Activated T-cell treated with anti-CD3 and anti-CD28 coated beads, Interleukin-2, amount 50 U/mL, for 72 hours (primary cell): ENCODE measurements around the gene MYL4. TPM values are rescaled to one million over a fixed set of nuclear protein-coding genes. Genes with fewer than 3 reads are reported as not detected.
A peak's percentile ranks its signal among the peaks of the same experiment; 100 is the strongest.
"Not testable (repeated sequence)": the region's sequence is repeated elsewhere in the genome, so short reads cannot be mapped to it uniquely, and the experiment has no call there.

ENCODE experiments used
- ATAC-seq, 2 donors: fragments of 150-1000 bp; cut with Tn5 transposase; replicated peaks in 1 of 2; 2 replicates each; pipeline ENCODE4 v1.10.0; 2021; ENCODE audit warnings: moderate library complexity in 2 of 2, mild to moderate bottlenecking in 1 of 2
- DNase-seq, 2 donors: peaks; one replicate each; pipeline ENCODE4 v3.0.0; 2021 to 2022; ENCODE audit warnings: mixed read lengths in 1 of 2
- H3K27ac Mint-ChIP-seq: one replicate; pipeline ENCODE4 v1.8.0; 2022; ENCODE audit warnings: mild to moderate bottlenecking, moderate library complexity, mixed read lengths
- H3K27me3 Mint-ChIP-seq: one replicate; pipeline ENCODE4 v1.8.0; 2022; ENCODE audit warnings: low read depth, mixed read lengths
- H3K36me3 Mint-ChIP-seq, 2 donors: one replicate each; pipeline ENCODE4 v1.8.0; 2022; ENCODE audit warnings: mixed read lengths in 2 of 2, mild to moderate bottlenecking in 1 of 2; ENCODE audit not compliant: insufficient read depth in 2 of 2
- H3K4me1 Mint-ChIP-seq: one replicate; pipeline ENCODE4 v1.8.0; 2022; ENCODE audit warnings: low read depth, mixed read lengths
- H3K4me3 Mint-ChIP-seq, 2 donors: one replicate each; pipeline ENCODE4 v1.8.0; 2022; ENCODE audit warnings: mild to moderate bottlenecking in 2 of 2, mixed read lengths in 2 of 2, moderate library complexity in 2 of 2
- H3K9me3 Mint-ChIP-seq, 2 donors: one replicate each; pipeline ENCODE4 v1.8.0; 2022; ENCODE audit warnings: mixed read lengths in 2 of 2
- total RNA-seq, 2 donors: library from RNA; stranded (reverse); gene quantifications; one replicate each; pipeline ENCODE4 v1.2.3, GENCODE V29; 2022

MYL4 gene
- total RNA-seq, 2 donors from 2014 or later = not detected

DNA sequence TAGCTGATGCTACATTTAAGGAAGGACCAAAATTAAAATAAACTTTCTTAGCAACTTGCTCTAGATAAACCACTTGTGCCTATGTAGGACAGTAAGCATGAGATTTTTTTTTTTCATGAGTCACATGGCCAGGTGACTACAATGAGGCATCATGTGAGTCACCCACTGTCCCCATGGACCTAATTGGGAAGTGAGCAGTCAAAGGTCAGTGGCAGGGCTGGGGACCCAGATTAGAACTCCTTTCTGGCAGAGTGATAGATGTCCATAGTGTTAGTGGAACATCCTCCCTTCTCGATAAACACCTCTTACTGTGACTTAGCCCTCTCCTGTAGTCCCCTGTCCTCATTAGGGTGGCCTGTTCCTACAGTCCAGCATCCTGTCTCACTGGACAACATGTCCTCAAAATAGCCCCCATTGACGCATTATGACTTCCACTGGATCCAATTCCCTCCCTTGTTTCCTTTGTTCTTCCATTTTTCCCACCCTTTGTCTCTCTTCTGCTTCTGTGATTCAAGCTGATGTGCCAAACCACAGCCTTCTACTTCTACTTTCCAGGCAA lies 56.9 kb downstream of the MYL4 start:
- no peak overlapping the region for H3K27ac Mint-ChIP-seq
- H3K4me3 Mint-ChIP-seq = no peak overlapping the region
- peaks cover 12% of the 10 kb centered on the region for H3K27me3 Mint-ChIP-seq
- peaks cover 3 to 6% of the 10 kb centered on the region in 2 donors for H3K36me3 Mint-ChIP-seq
- no peaks in the 10 kb centered on the region for H3K4me1 Mint-ChIP-seq
- ATAC-seq (peak in 1 of 2 donors; percentile 65), DNase-seq (no peak)
- H3K9me3 Mint-ChIP-seq = peaks cover 5 to 9% of the 10 kb centered on the region in 2 donors

DNA sequence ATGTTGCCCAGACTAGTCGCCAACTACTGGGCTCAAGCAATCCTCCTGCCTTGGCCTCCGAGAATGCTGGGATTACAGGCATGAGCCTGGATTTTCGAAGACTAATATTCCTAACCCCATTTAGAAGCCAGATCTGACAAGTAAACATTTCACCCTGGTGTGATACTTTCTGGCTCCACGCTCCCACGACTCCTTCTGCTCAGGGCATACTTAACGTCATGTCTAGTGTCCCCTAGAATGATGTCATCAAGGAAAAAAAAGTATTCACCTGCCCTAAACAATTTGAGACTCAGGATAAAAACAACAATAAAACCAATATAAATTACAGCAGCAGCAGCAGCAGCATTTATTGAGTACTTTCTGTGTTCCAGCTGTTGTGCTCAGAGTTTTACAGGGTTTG lies 57.6 kb downstream of the MYL4 start:
- no peak overlapping the region for H3K4me3 Mint-ChIP-seq
- H3K27me3 Mint-ChIP-seq = peaks cover 12% of the 10 kb centered on the region
- DNase-seq (no peak), ATAC-seq (no peak)
- H3K9me3 Mint-ChIP-seq = peaks cover 5 to 9% of the 10 kb centered on the region in 2 donors
- no peaks in the 10 kb centered on the region for H3K4me1 Mint-ChIP-seq
- H3K27ac Mint-ChIP-seq = no peak overlapping the region
- peaks cover 3 to 6% of the 10 kb centered on the region in 2 donors for H3K36me3 Mint-ChIP-seq

DNA sequence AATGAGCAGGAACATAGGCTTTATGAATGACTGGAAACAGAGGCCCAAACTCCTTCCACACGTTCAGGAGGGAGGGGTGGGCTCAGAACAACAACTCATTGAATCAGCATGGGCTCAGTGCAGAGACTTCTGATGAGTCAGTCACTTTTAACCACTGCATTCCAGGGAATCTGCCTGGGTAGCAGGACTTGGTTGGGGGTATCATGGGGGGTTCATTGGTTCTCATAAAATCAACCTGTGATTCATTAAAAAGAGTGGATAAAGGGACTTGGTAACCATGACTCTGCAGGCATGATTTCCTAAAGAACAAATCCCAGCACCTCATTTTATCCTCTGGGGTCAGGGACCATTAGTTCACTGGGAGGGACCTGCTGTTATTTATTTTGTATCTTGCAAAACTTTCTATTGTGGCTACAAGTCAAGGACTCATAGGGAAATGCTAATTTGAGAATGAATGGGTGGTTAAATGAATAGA lies 58.2 kb downstream of the MYL4 start:
- ATAC-seq (no peak), DNase-seq (no peak)
- H3K9me3 Mint-ChIP-seq = peaks cover 5 to 9% of the 10 kb centered on the region in 2 donors
- H3K27me3 Mint-ChIP-seq = peaks cover 10% of the 10 kb centered on the region
- H3K27ac Mint-ChIP-seq = no peak overlapping the region
- H3K36me3 Mint-ChIP-seq = peaks cover 3 to 6% of the 10 kb centered on the region in 2 donors
- no peak overlapping the region for H3K4me3 Mint-ChIP-seq
- no peaks in the 10 kb centered on the region for H3K4me1 Mint-ChIP-seq

DNA sequence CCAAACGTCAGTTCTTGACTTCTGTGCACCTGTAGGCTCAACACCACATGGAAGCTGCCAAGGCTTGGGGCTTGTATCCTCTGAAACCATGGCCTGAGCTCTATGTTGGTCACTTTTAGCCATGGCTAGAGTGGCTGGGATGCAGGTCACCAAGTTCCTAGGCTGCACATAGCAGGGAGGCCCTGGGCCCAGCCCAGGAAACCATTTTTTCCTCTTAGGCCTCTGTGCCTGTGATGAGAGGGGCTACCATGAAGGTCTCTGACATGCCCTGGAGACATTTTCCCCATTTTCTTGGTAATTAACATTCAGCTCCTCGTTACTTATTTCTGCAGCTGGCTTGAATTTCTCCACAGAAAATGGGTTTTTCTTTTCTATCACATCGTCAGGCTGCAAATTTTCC lies 59.8 kb downstream of the MYL4 start:
- not testable (repeated sequence) for H3K27ac Mint-ChIP-seq, H3K4me1 Mint-ChIP-seq, H3K27me3 Mint-ChIP-seq, H3K36me3 Mint-ChIP-seq, ATAC-seq, H3K9me3 Mint-ChIP-seq, H3K4me3 Mint-ChIP-seq, DNase-seq

DNA sequence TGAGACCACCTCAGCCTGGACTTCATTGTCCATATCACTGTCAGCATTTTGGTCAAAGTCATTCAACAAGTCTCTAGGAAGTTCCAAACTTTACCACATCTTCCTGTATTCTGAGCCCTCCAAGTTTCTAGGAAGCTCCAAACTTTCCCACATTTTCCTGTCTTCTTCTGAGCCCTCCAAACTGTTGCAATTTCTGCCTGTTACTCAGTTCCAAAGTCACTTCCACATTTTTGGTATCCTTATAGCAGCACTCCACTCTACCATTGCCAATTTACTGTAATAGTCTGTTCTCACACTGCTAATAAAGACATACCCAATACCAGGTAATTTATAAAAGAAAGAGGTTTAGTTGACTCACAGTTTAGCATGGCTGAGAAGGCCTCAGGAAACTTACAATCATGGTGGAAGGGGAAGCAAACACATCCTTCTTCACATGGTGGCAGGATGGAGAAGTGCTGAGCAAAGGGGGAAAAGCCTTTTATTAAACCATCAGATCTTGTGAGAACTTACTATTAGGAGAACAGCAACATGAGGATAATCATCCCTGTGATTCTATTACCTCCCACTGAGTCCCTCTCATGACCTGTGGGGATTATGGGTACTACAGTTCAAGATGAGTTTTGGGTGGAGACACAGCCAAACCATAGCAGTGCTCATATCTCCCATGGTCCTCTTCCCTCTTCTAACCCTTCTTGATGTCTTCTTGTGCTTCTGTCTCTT lies 60.6 kb downstream of the MYL4 start:
- H3K4me1 Mint-ChIP-seq, DNase-seq, H3K4me3 Mint-ChIP-seq, H3K27ac Mint-ChIP-seq, H3K9me3 Mint-ChIP-seq, H3K36me3 Mint-ChIP-seq, ATAC-seq: not testable (repeated sequence)
- H3K27me3 Mint-ChIP-seq = peaks cover 15% of the 10 kb centered on the region

DNA sequence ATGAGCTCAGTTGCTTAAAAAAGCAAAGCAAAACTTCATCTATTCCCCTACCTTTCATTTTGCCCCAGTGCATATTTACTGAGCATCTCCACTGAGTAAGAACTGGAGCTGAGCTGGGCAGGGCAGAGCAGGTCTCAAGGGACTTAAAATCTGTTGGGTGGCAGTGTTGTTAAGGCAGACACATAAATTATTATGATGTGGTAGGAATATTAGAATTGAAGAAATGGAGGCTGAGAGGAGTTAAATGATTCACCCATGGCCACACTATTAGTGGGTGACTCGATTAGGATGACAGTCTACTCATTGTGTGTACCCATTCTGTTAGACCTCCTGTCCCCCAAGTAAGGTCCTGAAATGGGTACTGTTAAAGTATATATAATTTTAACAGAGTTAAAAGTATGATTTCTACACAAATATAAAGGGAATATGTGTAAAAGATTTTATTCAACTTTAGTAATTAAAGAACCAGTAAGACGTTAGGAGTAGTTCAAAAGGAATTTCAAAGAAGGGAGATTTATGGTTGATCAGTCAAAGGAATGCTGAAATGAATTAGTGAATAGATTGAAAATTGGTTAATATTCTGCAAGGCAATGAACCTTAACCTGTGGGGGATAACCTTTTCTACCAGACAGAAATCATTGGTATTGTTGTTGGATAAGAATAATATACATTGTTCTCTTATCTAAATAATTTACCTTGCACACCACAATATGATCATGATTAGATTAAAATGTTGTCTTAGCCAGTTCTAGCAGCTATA lies 62.0 kb downstream of the MYL4 start:
- Mint-ChIP-seq H3K4me3 (no peak overlapping the region), H3K27ac (no peak overlapping the region), H3K9me3 (peaks cover 5 to 9% of the 10 kb centered on the region in 2 donors), H3K36me3 (peaks cover 3 to 6% of the 10 kb centered on the region in 2 donors), H3K27me3 (peaks cover 13% of the 10 kb centered on the region), H3K4me1 (no peaks in the 10 kb centered on the region)
- ATAC-seq (no peak), DNase-seq (no peak)

DNA sequence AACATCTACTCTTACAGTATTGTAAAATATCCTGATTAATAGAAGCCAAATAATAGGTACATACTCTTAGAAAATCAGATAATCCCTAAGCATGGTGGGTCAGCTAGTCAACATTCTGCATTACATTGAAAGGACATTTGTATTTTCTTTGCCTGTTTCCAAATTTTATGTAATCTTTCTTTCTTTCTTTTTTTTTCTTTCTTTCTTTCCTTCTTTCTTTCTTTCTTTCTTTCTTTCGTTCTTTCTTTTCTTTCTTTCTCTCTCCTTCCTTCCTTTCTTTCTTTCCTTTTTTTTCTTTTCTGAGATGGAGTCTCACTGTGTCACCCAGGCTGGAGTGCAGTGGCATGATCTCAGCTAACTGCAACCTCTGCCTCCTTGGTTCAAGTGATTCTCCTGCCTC lies 63.3 kb downstream of the MYL4 start:
- H3K4me1 Mint-ChIP-seq = no peaks in the 10 kb centered on the region
- H3K9me3 Mint-ChIP-seq = peaks cover 5 to 8% of the 10 kb centered on the region in 2 donors
- H3K27me3 Mint-ChIP-seq = peaks cover 13% of the 10 kb centered on the region
- no peak overlapping the region for H3K27ac Mint-ChIP-seq
- ATAC-seq (no peak), DNase-seq (no peak)
- H3K4me3 Mint-ChIP-seq = no peak overlapping the region
- H3K36me3 Mint-ChIP-seq = peaks cover 3 to 6% of the 10 kb centered on the region in 2 donors

DNA sequence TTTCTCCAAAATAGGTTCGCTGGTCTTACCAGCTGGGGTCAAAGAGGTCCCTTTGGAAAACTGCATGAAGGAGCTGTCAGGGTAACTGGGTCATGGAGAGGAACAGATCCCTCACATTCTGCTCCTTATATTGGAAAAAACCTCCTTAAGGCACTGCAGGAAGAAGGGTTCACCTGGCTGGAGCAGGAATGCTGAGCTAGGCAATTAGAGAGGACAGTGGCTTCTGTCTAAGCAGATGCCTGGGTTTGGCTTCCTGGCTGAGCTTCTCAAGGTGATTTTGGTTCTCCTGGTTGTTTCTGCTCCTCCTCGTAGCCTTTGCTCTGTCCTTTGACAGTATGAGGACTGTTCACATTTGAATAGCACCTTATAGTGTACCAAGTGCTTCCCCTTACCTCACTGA lies 64.1 kb downstream of the MYL4 start:
- Mint-ChIP-seq H3K27me3 (peaks cover 13% of the 10 kb centered on the region), H3K36me3 (peaks cover 3 to 5% of the 10 kb centered on the region in 2 donors), H3K27ac (no peak overlapping the region), H3K4me3 (no peak overlapping the region), H3K4me1 (no peaks in the 10 kb centered on the region), H3K9me3 (peaks cover 5% of the 10 kb centered on the region in 2 donors)
- no peak for DNase-seq
- ATAC-seq = no peak

Other genes with a start within 250 kb of the MYL4 start
- gene RPRML, start 230.1 kb upstream of the MYL4 start, total RNA-seq = not detected
- gene CDC27, start 20.1 kb upstream of the MYL4 start, total RNA-seq = 100 to 1,000 TPM; 124 to 146 TPM
- not detected for gene ITGB3, start 44.5 kb downstream of the MYL4 start, total RNA-seq
- gene EFCAB13, start 114.6 kb downstream of the MYL4 start, total RNA-seq = 1 to 10 TPM; 5.9 to 9.0 TPM